ENCODE results near the gene CAMK2D. TPM values are rescaled to one million over a fixed set of nuclear protein-coding genes. Genes with fewer than 3 reads are reported as not detected.

The CAMK2D gene
- polyA plus RNA-seq, 3 donors: 10.4 to 30.6 (median 19.6) TPM

DNA sequence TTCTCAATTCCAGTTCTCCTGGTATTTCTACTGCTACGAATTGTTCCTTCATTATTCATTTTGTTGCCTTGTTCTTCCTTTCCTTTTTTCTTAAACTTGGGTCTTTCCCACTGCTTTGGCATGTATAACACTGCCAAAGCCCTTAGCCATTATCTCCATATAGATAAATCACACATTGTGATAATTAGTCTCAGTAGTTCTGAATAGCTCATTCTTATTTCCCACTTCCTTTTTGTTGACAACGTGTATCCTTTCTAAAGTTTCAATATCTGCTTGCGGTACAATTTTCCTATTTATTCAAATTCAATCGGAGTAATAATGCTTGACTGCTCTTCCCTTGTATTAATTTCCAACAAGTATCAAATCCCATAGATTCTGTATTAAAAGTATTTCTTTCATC, 14.5 kb upstream of the CAMK2D start:
- Mint-ChIP-seq H3K4me1 (peaks cover 5% of the 10 kb centered on the region), H3K36me3 (no peaks in the 10 kb centered on the region), H3K4me3 (no peak overlapping the region), H3K27me3 (ENCODE audit: low read depth in 3 of 3) (peaks cover 2 to 3% (median 2%) of the 10 kb centered on the region in 3 donors), H3K27ac (no peak overlapping the region), H3K9me3 (peaks cover 0 to 9% (median 6%) of the 10 kb centered on the region in 7 donors)
- Histone ChIP-seq H3K4me3 (replicated peaks in 1 of 3; ENCODE audit: low read depth in 2 of 3, low read length in 3 of 3) (no peak overlapping the region), H4K20me1 (ENCODE audit: insufficient read depth, low read length) (no peaks in the 10 kb centered on the region), H3K4me1 (ENCODE audit: control insufficient read depth in 1 of 2, insufficient read depth in 2 of 2, low read length in 2 of 2) (peaks cover 5 to 6% of the 10 kb centered on the region in 2 donors), H2AFZ (ENCODE audit: insufficient read depth, low read depth, low read length, poor library complexity, severe bottlenecking) (no peak overlapping the region), H3K9ac (ENCODE audit: insufficient read depth, low read length, poor library complexity, severe bottlenecking) (no peak overlapping the region), H3K27me3 (ENCODE audit: control insufficient read depth in 2 of 2, insufficient read depth in 2 of 2, low read length in 2 of 2) (peaks cover 0 to 2% of the 10 kb centered on the region in 2 donors), H3K9me3 (replicated peaks in 1 of 2; ENCODE audit: control insufficient read depth in 1 of 2, insufficient read depth in 1 of 2, low read length in 2 of 2) (peaks cover 0 to 12% of the 10 kb centered on the region in 2 donors), H3K36me3 (replicated peaks in 1 of 2; ENCODE audit: control insufficient read depth in 1 of 2, insufficient read depth in 2 of 2, low read length in 2 of 2) (no peaks in the 10 kb centered on the region), H3K27ac (ENCODE audit: low read depth in 1 of 2, low read length in 2 of 2) (no peak overlapping the region), H3K79me2 (ENCODE audit: insufficient read depth, low read length) (no peaks in the 10 kb centered on the region), H3K4me2 (replicated peaks; ENCODE audit: extremely low read depth, low read length, poor library complexity, severe bottlenecking) (no peak overlapping the region)
- intact Hi-C loops (cut with micrococcal nuclease): loop anchor here in 1 of 2 donors (10.0 kb wide), 1 partner anchor 119 kb away; no protein-coding TSS in a partner anchor
- TF ChIP-seq, protein P1, sequence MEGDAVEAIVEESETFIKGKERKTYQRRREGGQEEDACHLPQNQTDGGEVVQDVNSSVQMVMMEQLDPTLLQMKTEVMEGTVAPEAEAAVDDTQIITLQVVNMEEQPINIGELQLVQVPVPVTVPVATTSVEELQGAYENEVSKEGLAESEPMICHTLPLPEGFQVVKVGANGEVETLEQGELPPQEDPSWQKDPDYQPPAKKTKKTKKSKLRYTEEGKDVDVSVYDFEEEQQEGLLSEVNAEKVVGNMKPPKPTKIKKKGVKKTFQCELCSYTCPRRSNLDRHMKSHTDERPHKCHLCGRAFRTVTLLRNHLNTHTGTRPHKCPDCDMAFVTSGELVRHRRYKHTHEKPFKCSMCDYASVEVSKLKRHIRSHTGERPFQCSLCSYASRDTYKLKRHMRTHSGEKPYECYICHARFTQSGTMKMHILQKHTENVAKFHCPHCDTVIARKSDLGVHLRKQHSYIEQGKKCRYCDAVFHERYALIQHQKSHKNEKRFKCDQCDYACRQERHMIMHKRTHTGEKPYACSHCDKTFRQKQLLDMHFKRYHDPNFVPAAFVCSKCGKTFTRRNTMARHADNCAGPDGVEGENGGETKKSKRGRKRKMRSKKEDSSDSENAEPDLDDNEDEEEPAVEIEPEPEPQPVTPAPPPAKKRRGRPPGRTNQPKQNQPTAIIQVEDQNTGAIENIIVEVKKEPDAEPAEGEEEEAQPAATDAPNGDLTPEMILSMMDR (IDR thresholded peaks at IDR 0.05): no peak
- WGBS (ENCODE audit: insufficient coverage): no CpG with 5 or more reads among the region's 4 CpGs
- DNase-seq: no peak

- intact Hi-C loops (cut with micrococcal nuclease): loop anchor here in 1 of 2 donors (10.0 kb wide), 1 partner anchor 121 kb away; no protein-coding TSS in a partner anchor
- TF ChIP-seq, protein P1 (IDR thresholded peaks at IDR 0.05): no peak
- Histone ChIP-seq H3K9me3 (replicated peaks in 1 of 2; ENCODE audit: control insufficient read depth in 1 of 2, insufficient read depth in 1 of 2, low read length in 2 of 2) (peaks cover 0 to 12% of the 10 kb centered on the region in 2 donors), H3K27ac (ENCODE audit: low read depth in 1 of 2, low read length in 2 of 2) (no peak overlapping the region), H3K9ac (ENCODE audit: insufficient read depth, low read length, poor library complexity, severe bottlenecking) (no peak overlapping the region), H3K4me2 (replicated peaks; ENCODE audit: extremely low read depth, low read length, poor library complexity, severe bottlenecking) (no peak overlapping the region), H4K20me1 (ENCODE audit: insufficient read depth, low read length) (no peaks in the 10 kb centered on the region), H3K4me3 (replicated peaks in 1 of 3; ENCODE audit: low read depth in 2 of 3, low read length in 3 of 3) (no peak overlapping the region), H3K27me3 (ENCODE audit: control insufficient read depth in 2 of 2, insufficient read depth in 2 of 2, low read length in 2 of 2) (peaks cover 0 to 2% of the 10 kb centered on the region in 2 donors), H2AFZ (ENCODE audit: insufficient read depth, low read depth, low read length, poor library complexity, severe bottlenecking) (no peak overlapping the region), H3K36me3 (replicated peaks in 1 of 2; ENCODE audit: control insufficient read depth in 1 of 2, insufficient read depth in 2 of 2, low read length in 2 of 2) (no peaks in the 10 kb centered on the region), H3K79me2 (ENCODE audit: insufficient read depth, low read length) (no peaks in the 10 kb centered on the region), H3K4me1 (ENCODE audit: control insufficient read depth in 1 of 2, insufficient read depth in 2 of 2, low read length in 2 of 2) (peaks cover 5 to 6% of the 10 kb centered on the region in 2 donors)
- Mint-ChIP-seq H3K9me3 (peaks cover 0 to 9% (median 6%) of the 10 kb centered on the region in 7 donors), H3K27me3 (ENCODE audit: low read depth in 3 of 3) (peaks cover 2 to 3% (median 2%) of the 10 kb centered on the region in 3 donors), H3K4me3 (no peak overlapping the region), H3K27ac (no peak overlapping the region), H3K36me3 (no peaks in the 10 kb centered on the region), H3K4me1 (peaks cover 5% of the 10 kb centered on the region)
- peak in 1 of 3 donors; percentile 33 for DNase-seq
- whole genome bisulfite sequencing (ENCODE audit: insufficient coverage): no CpG with 5 or more reads among the region's 3 CpGs
Observed at GRCh38 chr4:113773756-113774155, 12.2 kb upstream of the CAMK2D start.

Measured in CD14-positive monocyte (primary cell).